Inferior parietal cortex (tissue), 1 donor: ENCODE data around the gene TRAF3IP3.

Source experiments
- DNase-seq: peaks from one replicate; pipeline ENCODE4 v3.0.0-alpha.2; 2016; ENCODE audit errors: extremely low spot score

TRAF3IP3 gene

GRCh38 chr1:209827384-209828262, 71.8 kb downstream of the TRAF3IP3 start, which contains the start of gene UTP25:
UTP25 (plus strand) TSS chr1:209827972; CDS start chr1:209828064, 92 bp downstream.
- peak; percentile 98 for DNase-seq

- DNase-seq: no peak
Measured at GRCh38 chr1:209829716-209830115, 73.9 kb downstream of the TRAF3IP3 start.

- DNase-seq: no peak
Measured at GRCh38 chr1:209830722-209831121, 74.9 kb downstream of the TRAF3IP3 start.

GRCh38 chr1:209831615-209832014, 75.8 kb downstream of the TRAF3IP3 start:
- no peak for DNase-seq
